ENCODE measurements around the gene LPAR5. TPM values are rescaled to one million over a fixed set of nuclear protein-coding genes. Genes with fewer than 3 reads are reported as not detected.
A peak's percentile ranks its signal among the peaks of the same experiment; 100 is the strongest.

LPAR5 gene
- polyA plus RNA-seq, 2 donors: 11.6 to 19.3 TPM

GRCh38 chr12:6626654-6627283, 9.0 kb downstream of the LPAR5 start:
- Histone ChIP-seq H3K27me3 (ENCODE audit: control insufficient read depth in 1 of 2, insufficient read depth in 2 of 2, low read length in 2 of 2) (no peaks in the 10 kb centered on the region), H3K4me3 (ENCODE audit: low read depth in 1 of 2, low read length in 2 of 2) (no peak overlapping the region), H3K4me1 (ENCODE audit: control insufficient read depth in 2 of 2, insufficient read depth in 2 of 2, low read length in 1 of 2) (peaks cover 0 to 5% of the 10 kb centered on the region in 2 donors), H3K27ac (ENCODE audit: low read depth in 2 of 2, low read length in 1 of 2) (no peak overlapping the region), H3K9me3 (ENCODE audit: control insufficient read depth in 2 of 2, insufficient read depth in 1 of 2, low read depth in 1 of 2, low read length in 1 of 2) (no peaks in the 10 kb centered on the region), H3K36me3 (ENCODE audit: control insufficient read depth in 2 of 2, insufficient read depth in 2 of 2, low read length in 1 of 2) (peaks cover 0 to 3% of the 10 kb centered on the region in 2 donors)
- WGBS, 2 donors: 67 to 81% methylated on average over 8 of the region's 8 CpGs

GRCh38 chr12:6620885-6621274, 14.9 kb downstream of the LPAR5 start:
- Histone ChIP-seq H3K4me3 (ENCODE audit: low read depth in 1 of 2, low read length in 2 of 2) (no peak overlapping the region), H3K27me3 (ENCODE audit: control insufficient read depth in 1 of 2, insufficient read depth in 2 of 2, low read length in 2 of 2) (no peaks in the 10 kb centered on the region), H3K36me3 (ENCODE audit: control insufficient read depth in 2 of 2, insufficient read depth in 2 of 2, low read length in 1 of 2) (peaks cover 0 to 17% of the 10 kb centered on the region in 2 donors), H3K9me3 (ENCODE audit: control insufficient read depth in 2 of 2, insufficient read depth in 1 of 2, low read depth in 1 of 2, low read length in 1 of 2) (peaks cover 0 to 3% of the 10 kb centered on the region in 2 donors), H3K4me1 (ENCODE audit: control insufficient read depth in 2 of 2, insufficient read depth in 2 of 2, low read length in 1 of 2) (peaks cover 0 to 4% of the 10 kb centered on the region in 2 donors), H3K27ac (ENCODE audit: low read depth in 2 of 2, low read length in 1 of 2) (no peak overlapping the region)
- WGBS, 2 donors: 84 to 90% methylated on average over 29 of the region's 29 CpGs

- H3K4me3 ChIP-seq (ENCODE audit: low read depth in 1 of 2, low read length in 2 of 2): no peak overlapping the region
- H3K27ac ChIP-seq (ENCODE audit: low read depth in 2 of 2, low read length in 1 of 2): no peak overlapping the region
Measured at GRCh38 chr12:6620137-6620884, 15.4 kb downstream of the LPAR5 start.

GRCh38 chr12:6618483-6619225, 17.1 kb downstream of the LPAR5 start:
- Histone ChIP-seq H3K27ac (ENCODE audit: low read depth in 2 of 2, low read length in 1 of 2) (no peak overlapping the region), H3K36me3 (ENCODE audit: control insufficient read depth in 2 of 2, insufficient read depth in 2 of 2, low read length in 1 of 2) (peaks cover 0 to 17% of the 10 kb centered on the region in 2 donors), H3K27me3 (ENCODE audit: control insufficient read depth in 1 of 2, insufficient read depth in 2 of 2, low read length in 2 of 2) (no peaks in the 10 kb centered on the region), H3K9me3 (ENCODE audit: control insufficient read depth in 2 of 2, insufficient read depth in 1 of 2, low read depth in 1 of 2, low read length in 1 of 2) (peaks cover 0 to 3% of the 10 kb centered on the region in 2 donors), H3K4me3 (ENCODE audit: low read depth in 1 of 2, low read length in 2 of 2) (no peak overlapping the region), H3K4me1 (ENCODE audit: control insufficient read depth in 2 of 2, insufficient read depth in 2 of 2, low read length in 1 of 2) (peaks cover 0 to 7% of the 10 kb centered on the region in 2 donors)
- 79 to 83% methylated on average over 5 of the region's 5 CpGs for WGBS, 2 donors

More at GRCh38 chr12:6620137-6620884, 15.4 kb downstream of the LPAR5 start:
- 59 to 62% methylated on average over 88 of the region's 88 CpGs for WGBS, 2 donors
- peaks cover 0 to 17% of the 10 kb centered on the region in 2 donors for H3K36me3 ChIP-seq (ENCODE audit: control insufficient read depth in 2 of 2, insufficient read depth in 2 of 2, low read length in 1 of 2)
- no peaks in the 10 kb centered on the region for H3K27me3 ChIP-seq (ENCODE audit: control insufficient read depth in 1 of 2, insufficient read depth in 2 of 2, low read length in 2 of 2)
- H3K9me3 ChIP-seq (ENCODE audit: control insufficient read depth in 2 of 2, insufficient read depth in 1 of 2, low read depth in 1 of 2, low read length in 1 of 2): peaks cover 0 to 3% of the 10 kb centered on the region in 2 donors
- peaks cover 0 to 4% of the 10 kb centered on the region in 2 donors for H3K4me1 ChIP-seq (ENCODE audit: control insufficient read depth in 2 of 2, insufficient read depth in 2 of 2, low read length in 1 of 2)

- peaks cover 13 to 15% of the 10 kb centered on the region in 2 donors for H3K4me1 ChIP-seq (ENCODE audit: control insufficient read depth in 2 of 2, insufficient read depth in 2 of 2, low read length in 1 of 2)
- H3K36me3 ChIP-seq (ENCODE audit: control insufficient read depth in 2 of 2, insufficient read depth in 2 of 2, low read length in 1 of 2): peaks cover 0 to 14% of the 10 kb centered on the region in 2 donors
- H3K4me3 ChIP-seq (ENCODE audit: low read depth in 1 of 2, low read length in 2 of 2): no peak overlapping the region
- WGBS, 2 donors: 46 to 58% methylated on average over 3 of the region's 3 CpGs
- H3K27ac ChIP-seq (ENCODE audit: low read depth in 2 of 2, low read length in 1 of 2): peak overlapping the region in 1 of 2 donors; percentile 33
- no peaks in the 10 kb centered on the region for H3K27me3 ChIP-seq (ENCODE audit: control insufficient read depth in 1 of 2, insufficient read depth in 2 of 2, low read length in 2 of 2)
- peaks cover 0 to 3% of the 10 kb centered on the region in 2 donors for H3K9me3 ChIP-seq (ENCODE audit: control insufficient read depth in 2 of 2, insufficient read depth in 1 of 2, low read depth in 1 of 2, low read length in 1 of 2)
Measured at GRCh38 chr12:6615802-6616201, 20.0 kb downstream of the LPAR5 start.

GRCh38 chr12:6614513-6615172, 21.1 kb downstream of the LPAR5 start:
- 41 to 54% methylated on average over 7 of the region's 7 CpGs for WGBS, 2 donors
- Histone ChIP-seq H3K36me3 (ENCODE audit: control insufficient read depth in 2 of 2, insufficient read depth in 2 of 2, low read length in 1 of 2) (peaks cover 0 to 3% of the 10 kb centered on the region in 2 donors), H3K4me1 (ENCODE audit: control insufficient read depth in 2 of 2, insufficient read depth in 2 of 2, low read length in 1 of 2) (peaks cover 12 to 13% of the 10 kb centered on the region in 2 donors), H3K27ac (ENCODE audit: low read depth in 2 of 2, low read length in 1 of 2) (peak overlapping the region; percentile 93 to 99), H3K9me3 (ENCODE audit: control insufficient read depth in 2 of 2, insufficient read depth in 1 of 2, low read depth in 1 of 2, low read length in 1 of 2) (no peaks in the 10 kb centered on the region), H3K27me3 (ENCODE audit: control insufficient read depth in 1 of 2, insufficient read depth in 2 of 2, low read length in 2 of 2) (no peaks in the 10 kb centered on the region), H3K4me3 (ENCODE audit: low read depth in 1 of 2, low read length in 2 of 2) (no peak overlapping the region)

GRCh38 chr12:6613776-6614512, 21.8 kb downstream of the LPAR5 start:
- Histone ChIP-seq H3K27ac (ENCODE audit: low read depth in 2 of 2, low read length in 1 of 2) (peak overlapping the region; percentile 93 to 99), H3K27me3 (ENCODE audit: control insufficient read depth in 1 of 2, insufficient read depth in 2 of 2, low read length in 2 of 2) (no peaks in the 10 kb centered on the region), H3K4me1 (ENCODE audit: control insufficient read depth in 2 of 2, insufficient read depth in 2 of 2, low read length in 1 of 2) (peaks cover 12 to 13% of the 10 kb centered on the region in 2 donors), H3K4me3 (ENCODE audit: low read depth in 1 of 2, low read length in 2 of 2) (peak overlapping the region in 1 of 2 donors; percentile 5), H3K36me3 (ENCODE audit: control insufficient read depth in 2 of 2, insufficient read depth in 2 of 2, low read length in 1 of 2) (no peaks in the 10 kb centered on the region), H3K9me3 (ENCODE audit: control insufficient read depth in 2 of 2, insufficient read depth in 1 of 2, low read depth in 1 of 2, low read length in 1 of 2) (no peaks in the 10 kb centered on the region)
- WGBS, 2 donors: 6 to 9% methylated on average over 19 to 21 of the region's 21 CpGs

- H3K4me1 ChIP-seq (ENCODE audit: control insufficient read depth in 2 of 2, insufficient read depth in 2 of 2, low read length in 1 of 2): peaks cover 12 to 13% of the 10 kb centered on the region in 2 donors
- H3K27me3 ChIP-seq (ENCODE audit: control insufficient read depth in 1 of 2, insufficient read depth in 2 of 2, low read length in 2 of 2): no peaks in the 10 kb centered on the region
- H3K36me3 ChIP-seq (ENCODE audit: control insufficient read depth in 2 of 2, insufficient read depth in 2 of 2, low read length in 1 of 2): no peaks in the 10 kb centered on the region
- peak overlapping the region; percentile 93 to 99 for H3K27ac ChIP-seq (ENCODE audit: low read depth in 2 of 2, low read length in 1 of 2)
- no peaks in the 10 kb centered on the region for H3K9me3 ChIP-seq (ENCODE audit: control insufficient read depth in 2 of 2, insufficient read depth in 1 of 2, low read depth in 1 of 2, low read length in 1 of 2)
- 2 to 5% methylated on average over 12 to 17 of the region's 17 CpGs for WGBS, 2 donors
- peak overlapping the region in 1 of 2 donors; percentile 23 for H3K4me3 ChIP-seq (ENCODE audit: low read depth in 1 of 2, low read length in 2 of 2)
Measured at GRCh38 chr12:6613015-6613775, 22.6 kb downstream of the LPAR5 start.

Data from esophagus (tissue), 2 donors.